Nephron (organoid): ENCODE results near the gene PCIF1.

Experiments
- H3K27ac Mint-ChIP-seq, 3 experiments: 2 replicates each; pipeline ENCODE4 v1.8.0; 2020; ENCODE audit warnings: mixed read lengths in 3 of 3, mild to moderate bottlenecking in 2 of 3, moderate library complexity in 1 of 3
- H3K27me3 Mint-ChIP-seq: 2 replicates; pipeline ENCODE4 v1.8.0; 2021; ENCODE audit warnings: low read depth, mild to moderate bottlenecking, moderate library complexity, mixed read lengths
- H3K36me3 Mint-ChIP-seq: 2 replicates; pipeline ENCODE4 v1.8.0; 2020; ENCODE audit warnings: low read depth, mixed read lengths
- H3K4me1 Mint-ChIP-seq: 2 replicates; pipeline ENCODE4 v1.8.0; 2020; ENCODE audit warnings: mixed read lengths
- H3K4me3 Mint-ChIP-seq, 3 experiments: 2 replicates each; pipeline ENCODE4 v1.8.0; 2020; ENCODE audit warnings: mild to moderate bottlenecking in 3 of 3, mixed read lengths in 3 of 3, moderate library complexity in 2 of 3
- H3K9me3 Mint-ChIP-seq: 2 replicates; pipeline ENCODE4 v1.8.0; 2020; ENCODE audit warnings: mixed read lengths
- CTCF ChIP-seq, 3 experiments: fragments of 200-600 bp; sonication (generic); IDR thresholded peaks; one replicate each; pipeline ENCODE4 v1.5.0; 2021; ENCODE audit warnings: antibody characterized with exemption in 3 of 3; ENCODE audit not compliant: unreplicated experiment in 3 of 3

PCIF1 gene

GRCh38 chr20:45902199-45902701 is 32.2 kb upstream of the PCIF1 start:
- Mint-ChIP-seq H3K27ac (no peak overlapping the region), H3K27me3 (no peaks in the 10 kb centered on the region), H3K36me3 (peaks cover 40% of the 10 kb centered on the region), H3K4me3 (no peak overlapping the region), H3K9me3 (no peaks in the 10 kb centered on the region), H3K4me1 (no peaks in the 10 kb centered on the region)
- TF ChIP-seq CTCF (IDR thresholded peaks at IDR 0.05; ENCODE audit: unreplicated experiment in 3 of 3): no peak

GRCh38 chr20:45904583-45905504 is 29.6 kb upstream of the PCIF1 start:
- no peak for TF ChIP-seq CTCF (IDR thresholded peaks at IDR 0.05; ENCODE audit: unreplicated experiment in 3 of 3)
- Mint-ChIP-seq H3K4me3 (no peak overlapping the region), H3K27me3 (no peaks in the 10 kb centered on the region), H3K9me3 (no peaks in the 10 kb centered on the region), H3K4me1 (no peaks in the 10 kb centered on the region), H3K27ac (no peak overlapping the region), H3K36me3 (peaks cover 39% of the 10 kb centered on the region)

GRCh38 chr20:45905505-45906079 is 28.9 kb upstream of the PCIF1 start:
- Mint-ChIP-seq H3K36me3 (peaks cover 41% of the 10 kb centered on the region), H3K27ac (no peak overlapping the region), H3K9me3 (no peaks in the 10 kb centered on the region), H3K27me3 (no peaks in the 10 kb centered on the region), H3K4me3 (no peak overlapping the region), H3K4me1 (peaks cover 3% of the 10 kb centered on the region)
- no peak for TF ChIP-seq CTCF (IDR thresholded peaks at IDR 0.05; ENCODE audit: unreplicated experiment in 3 of 3)

- TF ChIP-seq CTCF (IDR thresholded peaks at IDR 0.05; ENCODE audit: unreplicated experiment in 3 of 3): no peak
- Mint-ChIP-seq H3K36me3 (peaks cover 44% of the 10 kb centered on the region), H3K9me3 (no peaks in the 10 kb centered on the region), H3K27me3 (no peaks in the 10 kb centered on the region), H3K4me3 (no peak overlapping the region), H3K27ac (no peak overlapping the region), H3K4me1 (peaks cover 9% of the 10 kb centered on the region)
Observed at GRCh38 chr20:45907219-45907948, 27.1 kb upstream of the PCIF1 start.

GRCh38 chr20:45908084-45908483 is 26.4 kb upstream of the PCIF1 start:
- Mint-ChIP-seq H3K27me3 (no peaks in the 10 kb centered on the region), H3K4me1 (peaks cover 11% of the 10 kb centered on the region), H3K36me3 (peaks cover 43% of the 10 kb centered on the region), H3K4me3 (no peak overlapping the region), H3K9me3 (no peaks in the 10 kb centered on the region), H3K27ac (no peak overlapping the region)
- no peak for TF ChIP-seq CTCF (IDR thresholded peaks at IDR 0.05; ENCODE audit: unreplicated experiment in 3 of 3)
